GM12878 (cell line): ENCODE measurements around the gene FBLN1.

Experiments
- BRCA1 ChIP-seq: IDR thresholded peaks from 2 replicates; pipeline ENCODE4 v1.6.1; 2011; ENCODE audit warnings: low read depth, low read length, improper control_type of control experiment
- CTCF ChIP-seq, 3 experiments: IDR thresholded peaks in 2 of 3; conservative IDR thresholded peaks in 1 of 3; 2 replicates each; pipeline ENCODE4 v1.5.1; 2011; ENCODE audit warnings: low read depth in 3 of 3, low read length in 3 of 3, mild to moderate bottlenecking in 3 of 3, control low read depth in 2 of 3, moderate library complexity in 2 of 3, inconsistent platforms in 1 of 3, mixed read lengths in 1 of 3; ENCODE audit not compliant: control insufficient read depth in 2 of 3, insufficient read depth in 1 of 3; ENCODE audit errors: extremely low read depth in 1 of 3
- EGR1 ChIP-seq, 2 experiments: IDR thresholded peaks; 1 replicate in 1 of 2; 2 replicates in 1 of 2; pipeline ENCODE4 v1.6.1; 2011 to 2012; ENCODE audit warnings: low read depth in 2 of 2, low read length in 2 of 2, borderline replicate concordance in 1 of 2, mild to moderate bottlenecking in 1 of 2, moderate library complexity in 1 of 2
- POLR2AphosphoS5 ChIP-seq: IDR thresholded peaks from 2 replicates; pipeline ENCODE4 v1.6.1; 2011; ENCODE audit warnings: mild to moderate bottlenecking, low read length, inconsistent platforms

- TF ChIP-seq POLR2AphosphoS5 (no peak), CTCF (IDR thresholded peaks at IDR 0.05 in 2 of 3, conservative IDR thresholded peaks at IDR 0.05 in 1 of 3; ENCODE audit: control insufficient read depth in 2 of 3, extremely low read depth in 1 of 3, insufficient read depth in 1 of 3, low read depth in 3 of 3, low read length in 3 of 3) (no peak), EGR1 (IDR thresholded peaks at IDR 0.05; ENCODE audit: borderline replicate concordance in 1 of 2, low read depth in 2 of 2, low read length in 2 of 2) (no peak), BRCA1 (no peak)
These were observed 129.2 kb downstream of the FBLN1 start for GRCh38 chr22:45631841-45632238.
